Measurements from ENCODE around the gene PLEKHA5. TPM values are rescaled to one million over a fixed set of nuclear protein-coding genes. Genes with fewer than 3 reads are reported as not detected.

Gene PLEKHA5
- total RNA-seq, 6 experiments from 2014 or later, result 15.7 to 22.6 (median 18.6) TPM

GRCh38 chr12:19415563-19415962 is 286.0 kb downstream of the PLEKHA5 start:
- Mint-ChIP-seq H3K27me3 (ENCODE audit: insufficient read depth) (peaks cover 4% of the 10 kb centered on the region; the same call in 1 of the 2 replicates), H3K36me3 (ENCODE audit: low read depth) (no peaks in the 10 kb centered on the region), H3K9me3 (no peaks in the 10 kb centered on the region), H3K4me3 (no peak overlapping the region), H3K4me1 (ENCODE audit: low read depth) (peaks cover under 1% of the 10 kb centered on the region), H3K27ac (no peak overlapping the region)
- no peak for DNase-seq
- TF ChIP-seq, protein P1, sequence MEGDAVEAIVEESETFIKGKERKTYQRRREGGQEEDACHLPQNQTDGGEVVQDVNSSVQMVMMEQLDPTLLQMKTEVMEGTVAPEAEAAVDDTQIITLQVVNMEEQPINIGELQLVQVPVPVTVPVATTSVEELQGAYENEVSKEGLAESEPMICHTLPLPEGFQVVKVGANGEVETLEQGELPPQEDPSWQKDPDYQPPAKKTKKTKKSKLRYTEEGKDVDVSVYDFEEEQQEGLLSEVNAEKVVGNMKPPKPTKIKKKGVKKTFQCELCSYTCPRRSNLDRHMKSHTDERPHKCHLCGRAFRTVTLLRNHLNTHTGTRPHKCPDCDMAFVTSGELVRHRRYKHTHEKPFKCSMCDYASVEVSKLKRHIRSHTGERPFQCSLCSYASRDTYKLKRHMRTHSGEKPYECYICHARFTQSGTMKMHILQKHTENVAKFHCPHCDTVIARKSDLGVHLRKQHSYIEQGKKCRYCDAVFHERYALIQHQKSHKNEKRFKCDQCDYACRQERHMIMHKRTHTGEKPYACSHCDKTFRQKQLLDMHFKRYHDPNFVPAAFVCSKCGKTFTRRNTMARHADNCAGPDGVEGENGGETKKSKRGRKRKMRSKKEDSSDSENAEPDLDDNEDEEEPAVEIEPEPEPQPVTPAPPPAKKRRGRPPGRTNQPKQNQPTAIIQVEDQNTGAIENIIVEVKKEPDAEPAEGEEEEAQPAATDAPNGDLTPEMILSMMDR (IDR thresholded peaks at IDR 0.05), result no peak

DNA sequence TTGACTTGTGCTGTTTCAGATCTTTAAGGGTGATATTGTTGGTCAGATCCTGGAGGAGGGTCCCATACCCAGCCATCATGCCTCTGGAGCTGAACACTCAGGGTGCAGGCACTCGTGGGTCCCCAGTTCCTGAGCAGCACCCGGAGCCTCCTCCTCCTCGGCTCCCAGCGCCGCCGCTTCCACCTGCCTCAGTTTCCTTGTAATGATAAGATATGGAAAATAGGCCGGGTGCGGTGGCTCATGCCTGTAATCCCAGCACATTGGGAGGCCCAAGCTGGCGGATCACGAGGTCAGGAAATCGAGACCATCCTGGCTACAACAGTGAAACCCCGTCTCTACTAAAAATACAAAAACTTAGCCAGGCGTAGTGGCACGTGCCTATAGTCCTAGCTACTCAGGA is 289.6 kb downstream of the PLEKHA5 start:
- H3K9me3 Mint-ChIP-seq, result no peaks in the 10 kb centered on the region
- no peak overlapping the region for H3K4me3 Mint-ChIP-seq
- no peaks in the 10 kb centered on the region for H3K4me1 Mint-ChIP-seq (ENCODE audit: low read depth)
- no peaks in the 10 kb centered on the region for H3K36me3 Mint-ChIP-seq (ENCODE audit: low read depth)
- DNase-seq, result no peak
- TF ChIP-seq, protein P1 (IDR thresholded peaks at IDR 0.05), result no peak
- H3K27me3 Mint-ChIP-seq (ENCODE audit: insufficient read depth), result 0 out of 2 replicates have a peak, but pooled peaks cover 2% of the 10 kb centered on the region
- no peak overlapping the region for H3K27ac Mint-ChIP-seq

DNA sequence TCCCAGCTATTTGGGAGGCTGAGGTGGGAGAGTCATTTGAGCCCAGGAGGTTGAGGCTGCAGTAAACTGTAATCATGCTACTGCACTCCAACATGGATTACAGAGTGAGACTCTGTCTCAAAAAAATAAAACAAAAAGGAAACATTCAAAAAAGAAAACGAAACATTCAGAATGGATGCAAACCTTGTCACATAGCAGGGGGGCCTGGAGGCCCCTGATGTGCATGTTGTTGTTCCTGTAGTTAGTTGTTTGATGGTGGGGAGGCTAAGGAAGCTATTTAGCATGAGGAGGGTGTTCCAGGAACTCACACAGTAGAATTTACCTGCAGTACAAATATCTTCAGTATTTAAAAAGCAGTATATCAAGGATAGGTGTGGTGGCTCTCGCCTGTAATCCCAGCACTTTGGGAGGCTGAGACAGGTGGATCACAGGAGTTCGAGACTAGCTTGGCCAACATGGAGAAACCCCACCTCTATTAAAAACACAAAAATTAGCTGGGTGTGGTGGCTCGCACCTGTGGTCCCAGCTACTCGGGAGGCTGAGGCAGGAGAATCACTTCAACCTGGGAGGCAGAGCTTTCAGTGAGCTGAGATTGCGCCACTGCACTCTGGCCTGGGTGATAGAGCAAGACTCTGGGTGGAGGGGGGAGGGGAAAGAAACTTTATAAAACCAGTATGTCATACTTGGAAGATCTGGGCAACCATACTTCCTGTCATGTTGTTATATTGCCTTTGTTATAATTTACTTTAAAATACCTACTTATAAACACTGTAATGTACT is 292.2 kb downstream of the PLEKHA5 start:
- Mint-ChIP-seq H3K9me3 (0 out of 2 replicates have a peak, but pooled peaks cover 4% of the 10 kb centered on the region), H3K4me1 (ENCODE audit: low read depth) (no peaks in the 10 kb centered on the region), H3K27ac (no peak overlapping the region), H3K27me3 (ENCODE audit: insufficient read depth) (no peaks in the 10 kb centered on the region), H3K36me3 (ENCODE audit: low read depth) (no peaks in the 10 kb centered on the region), H3K4me3 (no peak overlapping the region)
- TF ChIP-seq, protein P1 (IDR thresholded peaks at IDR 0.05), result no peak
- DNase-seq, result no peak

DNA sequence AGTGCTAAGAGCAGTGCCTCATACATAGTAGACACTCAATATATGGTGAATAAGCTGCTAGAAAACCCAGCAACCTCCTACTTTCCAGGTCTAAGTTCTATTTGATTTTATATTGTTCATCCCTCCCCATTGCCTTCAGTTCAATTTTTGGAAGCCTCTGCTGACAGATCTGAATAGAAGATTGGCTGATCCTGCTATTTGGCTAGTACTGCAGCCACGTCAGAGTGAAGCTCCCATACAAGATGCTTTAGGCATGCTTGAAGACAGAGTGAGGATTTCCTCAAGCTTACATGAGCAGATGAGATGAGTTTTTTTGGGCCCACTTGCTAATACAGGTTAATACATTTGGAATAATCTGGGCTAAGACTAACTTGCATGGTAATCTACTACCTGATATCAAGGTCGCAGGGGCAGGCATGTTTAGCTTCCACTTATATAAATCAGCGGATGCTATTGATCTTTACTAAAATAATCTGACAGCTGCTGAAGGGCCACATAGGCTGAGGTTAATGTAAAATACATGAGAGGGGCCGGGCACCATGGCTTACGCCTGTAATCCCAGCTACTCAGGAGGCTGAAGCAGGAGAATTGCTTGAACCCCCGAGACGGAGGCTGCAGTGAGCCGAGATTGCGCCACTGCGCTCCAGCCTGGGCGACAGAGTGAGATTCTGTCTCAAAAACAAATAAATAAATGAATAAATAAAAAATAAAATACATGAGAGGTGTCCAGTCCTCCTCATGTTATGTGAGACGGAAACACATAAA is 293.8 kb downstream of the PLEKHA5 start:
- H3K4me3 Mint-ChIP-seq, result no peak overlapping the region
- TF ChIP-seq, protein P1 (IDR thresholded peaks at IDR 0.05), result no peak
- 0 out of 2 replicates have a peak, but pooled peaks cover 4% of the 10 kb centered on the region for H3K9me3 Mint-ChIP-seq
- DNase-seq, result no peak
- peaks cover 4% of the 10 kb centered on the region; the same call in 1 of the 2 replicates for H3K4me1 Mint-ChIP-seq (ENCODE audit: low read depth)
- no peaks in the 10 kb centered on the region for H3K27me3 Mint-ChIP-seq (ENCODE audit: insufficient read depth)
- H3K27ac Mint-ChIP-seq, result no peak overlapping the region
- no peaks in the 10 kb centered on the region for H3K36me3 Mint-ChIP-seq (ENCODE audit: low read depth)

Measured in HFFc6 (cell line).